ENCODE measurements around the gene S100A9. TPM values are rescaled to one million over a fixed set of nuclear protein-coding genes. Genes with fewer than 3 reads are reported as not detected.

S100A9 gene
- total RNA-seq, 2 experiments from 2014 or later, result 35.3 to 43.6 TPM

- H3K36me3 Mint-ChIP-seq (ENCODE audit: low read depth), result no peaks in the 10 kb centered on the region
- DNase-seq (no peak), ATAC-seq (ENCODE audit: poor library complexity) (no peak)
- no peak overlapping the region for H3K27ac Mint-ChIP-seq
- Histone ChIP-seq H3K27me3 (ENCODE audit: control insufficient read depth in 1 of 2, insufficient read depth in 2 of 2, low read length in 2 of 2) (no peaks in the 10 kb centered on the region), H3K4me3 (ENCODE audit: low read length) (peak overlapping the region; percentile 33), H3K9me3 (ENCODE audit: control insufficient read depth in 1 of 2, insufficient read depth in 1 of 2, low read length in 2 of 2) (no peaks in the 10 kb centered on the region), H3K36me3 (ENCODE audit: insufficient read depth, low read length) (no peaks in the 10 kb centered on the region), H3K27ac (ENCODE audit: low read depth in 1 of 2, low read length in 2 of 2) (no peak overlapping the region), H3K4me1 (ENCODE audit: insufficient read depth, low read length) (peaks cover 22% of the 10 kb centered on the region)
- H3K4me1 Mint-ChIP-seq (ENCODE audit: low read depth), result peaks cover 24% of the 10 kb centered on the region
- TF ChIP-seq CTCF (IDR thresholded peaks at IDR 0.05), result no peak
- no peak overlapping the region for H3K4me3 Mint-ChIP-seq
- CTCF ChIA-PET, result interaction anchor here (0.7 kb wide), 2 partner anchors 48 to 54 kb away, joined by 3 read pairs; no protein-coding TSS in a partner anchor
- POLR2A ChIA-PET, result no interaction called here
- intact Hi-C loops (cut with DNase I, micrococcal nuclease), result loop anchor here in 1 of 2 experiments (10.0 kb wide), 1 partner anchor 386 kb away; no protein-coding TSS in a partner anchor
- no peaks in the 10 kb centered on the region for H3K9me3 Mint-ChIP-seq
- no peaks in the 10 kb centered on the region for H3K27me3 Mint-ChIP-seq
These were observed 1.6 kb downstream of the S100A9 start for GRCh38 chr1:153359241-153359640.

- Histone ChIP-seq H3K36me3 (ENCODE audit: insufficient read depth, low read length) (no peaks in the 10 kb centered on the region), H3K9me3 (ENCODE audit: control insufficient read depth in 1 of 2, insufficient read depth in 1 of 2, low read length in 2 of 2) (no peaks in the 10 kb centered on the region), H3K27me3 (ENCODE audit: control insufficient read depth in 1 of 2, insufficient read depth in 2 of 2, low read length in 2 of 2) (no peaks in the 10 kb centered on the region), H3K4me1 (ENCODE audit: insufficient read depth, low read length) (peaks cover 22% of the 10 kb centered on the region), H3K27ac (ENCODE audit: low read depth in 1 of 2, low read length in 2 of 2) (no peak overlapping the region), H3K4me3 (ENCODE audit: low read length) (no peak overlapping the region)
- CTCF ChIA-PET, result interaction anchor here (0.7 kb wide), 2 partner anchors 48 to 55 kb away, joined by 3 read pairs; no protein-coding TSS in a partner anchor
- Mint-ChIP-seq H3K36me3 (ENCODE audit: low read depth) (no peaks in the 10 kb centered on the region), H3K4me1 (ENCODE audit: low read depth) (peaks cover 24% of the 10 kb centered on the region), H3K27ac (no peak overlapping the region), H3K9me3 (no peaks in the 10 kb centered on the region), H3K4me3 (no peak overlapping the region), H3K27me3 (no peaks in the 10 kb centered on the region)
- intact Hi-C loops (cut with DNase I, micrococcal nuclease), result no loop called here
- ATAC-seq (ENCODE audit: poor library complexity) (no peak), DNase-seq (no peak)
- no peak for TF ChIP-seq CTCF (IDR thresholded peaks at IDR 0.05)
- POLR2A ChIA-PET, result no interaction called here
These were observed 2.5 kb downstream of the S100A9 start for GRCh38 chr1:153360190-153360589.

- no peak overlapping the region for H3K27ac Mint-ChIP-seq
- no peaks in the 10 kb centered on the region for H3K27me3 Mint-ChIP-seq
- peaks cover 24% of the 10 kb centered on the region for H3K4me1 Mint-ChIP-seq (ENCODE audit: low read depth)
- no peaks in the 10 kb centered on the region for H3K27me3 ChIP-seq (ENCODE audit: control insufficient read depth in 1 of 2, insufficient read depth in 2 of 2, low read length in 2 of 2)
- ATAC-seq (ENCODE audit: poor library complexity), result no peak
- H3K4me3 Mint-ChIP-seq, result no peak overlapping the region
- POLR2A ChIA-PET, result no interaction called here
- no peaks in the 10 kb centered on the region for H3K36me3 ChIP-seq (ENCODE audit: insufficient read depth, low read length)
- no peaks in the 10 kb centered on the region for H3K9me3 ChIP-seq (ENCODE audit: control insufficient read depth in 1 of 2, insufficient read depth in 1 of 2, low read length in 2 of 2)
- DNase-seq, result no peak
- no peak for TF ChIP-seq CTCF (IDR thresholded peaks at IDR 0.05)
- intact Hi-C loops (cut with DNase I, micrococcal nuclease), result no loop called here
- CTCF ChIA-PET, result no interaction called here
- no peak overlapping the region for H3K4me3 ChIP-seq (ENCODE audit: low read length)
- H3K4me1 ChIP-seq (ENCODE audit: insufficient read depth, low read length), result peaks cover 19% of the 10 kb centered on the region
- H3K27ac ChIP-seq (ENCODE audit: low read depth in 1 of 2, low read length in 2 of 2), result no peak overlapping the region
- no peaks in the 10 kb centered on the region for H3K36me3 Mint-ChIP-seq (ENCODE audit: low read depth)
- no peaks in the 10 kb centered on the region for H3K9me3 Mint-ChIP-seq
These were observed 3.2 kb downstream of the S100A9 start for GRCh38 chr1:153360592-153361479.
